DOHH2 (cell line): ENCODE results near the gene F5.

Experiments
- H3F3A ChIP-seq: fragments of 200-600 bp; sonication (generic), shearing (Covaris generic); 2 replicates; pipeline ENCODE4 v1.6.0; 2016; ENCODE audit warnings: antibody characterized with exemption, mild to moderate bottlenecking; ENCODE audit not compliant: control insufficient read depth, insufficient read depth
- H3K27ac ChIP-seq: fragments of 200-600 bp; sonication (generic); 2 replicates; pipeline ENCODE4 v1.5.1; 2014; ENCODE audit warnings: low read depth, mild to moderate bottlenecking, low read length, moderate library complexity
- H3K27me3 ChIP-seq: fragments of 200-600 bp; sonication (generic); 2 replicates; pipeline ENCODE4 v1.6.1; 2014; ENCODE audit warnings: mild to moderate bottlenecking, low read length, mixed read lengths; ENCODE audit not compliant: control insufficient read depth
- H3K36me3 ChIP-seq: fragments of 200-600 bp; sonication (generic); 2 replicates; pipeline ENCODE4 v1.6.1; 2014; ENCODE audit warnings: mild to moderate bottlenecking, low read length, moderate library complexity, mixed read lengths; ENCODE audit not compliant: control insufficient read depth
- H3K4me1 ChIP-seq: fragments of 200-600 bp; sonication (generic); 2 replicates; pipeline ENCODE4 v1.6.1; 2014; ENCODE audit warnings: mild to moderate bottlenecking, low read length, mixed read lengths; ENCODE audit not compliant: control insufficient read depth
- H3K4me2 ChIP-seq: fragments of 200-600 bp; sonication (generic); 2 replicates; pipeline ENCODE4 v1.6.0; 2014; ENCODE audit warnings: mild to moderate bottlenecking, low read length, moderate library complexity
- H3K4me3 ChIP-seq: fragments of 200-600 bp; sonication (generic); 2 replicates; pipeline ENCODE4 v1.5.1; 2014; ENCODE audit warnings: mild to moderate bottlenecking, low read length, mixed read lengths
- H3K79me2 ChIP-seq: fragments of 200-600 bp; sonication (generic); 2 replicates; pipeline ENCODE4 v1.6.1; 2014; ENCODE audit warnings: mild to moderate bottlenecking, low read length, mixed read lengths; ENCODE audit not compliant: control insufficient read depth
- H3K9me2 ChIP-seq: fragments of 200-600 bp; sonication (generic); replicated peaks from 2 replicates; pipeline ENCODE4 v1.6.1; 2014; ENCODE audit warnings: mild to moderate bottlenecking, low read length, mixed read lengths; ENCODE audit not compliant: control insufficient read depth
- H3K9me3 ChIP-seq: fragments of 200-600 bp; sonication (generic); 2 replicates; pipeline ENCODE4 v1.6.1; 2014; ENCODE audit warnings: antibody characterized with exemption, low read length, mixed read lengths; ENCODE audit not compliant: control insufficient read depth, insufficient read depth
- H4K20me1 ChIP-seq: fragments of 200-600 bp; sonication (generic); 2 replicates; pipeline ENCODE4 v1.6.0; 2014; ENCODE audit warnings: low read depth, mild to moderate bottlenecking, antibody characterized with exemption, low read length, moderate library complexity; ENCODE audit not compliant: control insufficient read depth, insufficient read depth
- EZH2phosphoT487 ChIP-seq: fragments of 200-600 bp; sonication (generic); IDR thresholded peaks from 2 replicates; pipeline ENCODE4 v1.6.1; 2017; ENCODE audit warnings: borderline replicate concordance, mild to moderate bottlenecking, antibody characterized with exemption, low read length, moderate library complexity, mixed read lengths
- TF ChIP-seq, protein P1 (sequence below): fragments of 200-600 bp; sonication (generic); IDR thresholded peaks from one replicate; pipeline ENCODE4 v1.5.1; 2014; ENCODE audit warnings: antibody characterized with exemption, mild to moderate bottlenecking, low read depth, low read length; ENCODE audit not compliant: poor library complexity, severe bottlenecking

The F5 gene

DNA sequence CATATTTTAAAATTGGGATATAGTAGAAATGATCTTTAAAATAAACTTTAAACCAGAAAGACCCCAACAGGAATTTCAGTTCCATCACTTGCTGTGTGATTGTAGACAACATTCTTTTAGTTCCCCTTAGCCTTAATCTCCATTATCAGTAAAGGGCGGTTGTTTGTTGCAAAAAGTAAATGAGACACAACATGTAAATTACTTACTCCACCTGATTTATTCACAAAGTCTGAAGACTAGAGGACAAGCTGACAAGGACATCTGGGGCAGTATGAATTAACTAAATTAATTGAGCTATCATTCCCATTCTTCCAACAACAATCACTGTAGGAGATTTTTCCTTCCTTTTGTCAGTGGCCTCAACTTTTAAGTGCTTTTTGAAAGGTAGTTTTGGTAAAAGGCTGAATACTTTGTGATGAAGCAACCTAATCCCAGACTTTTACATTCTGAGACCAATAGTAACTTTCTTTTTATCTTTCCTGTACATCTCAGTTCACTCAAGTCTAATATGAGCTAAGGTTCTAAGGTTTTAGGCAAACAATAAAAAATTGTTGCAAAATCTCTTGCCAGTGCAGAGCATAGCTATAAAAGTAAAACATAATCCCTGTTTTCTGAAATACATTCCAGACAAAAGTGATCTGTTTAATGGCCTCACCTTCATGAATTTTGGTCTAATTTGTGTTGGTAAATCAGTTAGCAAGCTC, 106.8 kb downstream of the F5 start:
- Histone ChIP-seq H4K20me1 (no peaks in the 10 kb centered on the region), H3K4me3 (no peak overlapping the region), H3K27me3 (no peaks in the 10 kb centered on the region), H3K27ac (no peak overlapping the region), H3K79me2 (peaks cover 56% of the 10 kb centered on the region), H3K36me3 (peaks cover 14% of the 10 kb centered on the region), H3K9me2 (no peaks in the 10 kb centered on the region), H3K4me1 (peaks cover 11% of the 10 kb centered on the region), H3K4me2 (no peak overlapping the region), H3K9me3 (no peaks in the 10 kb centered on the region), H3F3A (no peaks in the 10 kb centered on the region)
- no peak for TF ChIP-seq EZH2phosphoT487
- TF ChIP-seq, protein P1, sequence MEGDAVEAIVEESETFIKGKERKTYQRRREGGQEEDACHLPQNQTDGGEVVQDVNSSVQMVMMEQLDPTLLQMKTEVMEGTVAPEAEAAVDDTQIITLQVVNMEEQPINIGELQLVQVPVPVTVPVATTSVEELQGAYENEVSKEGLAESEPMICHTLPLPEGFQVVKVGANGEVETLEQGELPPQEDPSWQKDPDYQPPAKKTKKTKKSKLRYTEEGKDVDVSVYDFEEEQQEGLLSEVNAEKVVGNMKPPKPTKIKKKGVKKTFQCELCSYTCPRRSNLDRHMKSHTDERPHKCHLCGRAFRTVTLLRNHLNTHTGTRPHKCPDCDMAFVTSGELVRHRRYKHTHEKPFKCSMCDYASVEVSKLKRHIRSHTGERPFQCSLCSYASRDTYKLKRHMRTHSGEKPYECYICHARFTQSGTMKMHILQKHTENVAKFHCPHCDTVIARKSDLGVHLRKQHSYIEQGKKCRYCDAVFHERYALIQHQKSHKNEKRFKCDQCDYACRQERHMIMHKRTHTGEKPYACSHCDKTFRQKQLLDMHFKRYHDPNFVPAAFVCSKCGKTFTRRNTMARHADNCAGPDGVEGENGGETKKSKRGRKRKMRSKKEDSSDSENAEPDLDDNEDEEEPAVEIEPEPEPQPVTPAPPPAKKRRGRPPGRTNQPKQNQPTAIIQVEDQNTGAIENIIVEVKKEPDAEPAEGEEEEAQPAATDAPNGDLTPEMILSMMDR = no peak

DNA sequence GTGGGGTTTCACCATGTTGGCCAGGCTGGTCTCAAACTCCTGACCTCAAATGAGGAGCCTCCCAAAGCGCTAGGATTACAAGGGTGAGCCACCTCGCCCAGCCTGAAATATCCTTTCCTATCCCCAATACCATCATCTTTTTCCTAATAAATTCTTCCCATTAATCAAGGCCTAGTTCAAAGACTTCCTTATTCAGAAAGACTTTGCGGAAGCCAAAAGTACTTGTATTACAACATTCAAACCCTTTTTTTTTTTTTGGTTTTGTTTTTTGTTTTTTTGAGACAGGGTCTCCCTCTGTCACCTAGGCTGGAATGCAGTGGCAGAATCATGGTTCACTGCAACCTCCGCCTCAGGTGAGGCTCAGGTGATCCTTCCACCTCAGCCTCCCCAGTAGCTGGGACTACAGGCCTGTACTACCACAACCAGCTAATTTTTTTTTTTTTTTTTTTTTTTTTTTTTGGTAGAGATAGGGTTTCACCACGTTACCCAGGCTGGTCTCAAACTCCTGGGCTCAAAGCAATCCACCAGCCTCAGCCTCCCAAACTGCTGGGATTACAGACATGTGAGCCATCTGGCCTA, 108.1 kb downstream of the F5 start:
- Histone ChIP-seq H3F3A (no peaks in the 10 kb centered on the region), H3K9me2 (no peaks in the 10 kb centered on the region), H3K4me3 (no peak overlapping the region), H3K4me2 (no peak overlapping the region), H3K79me2 (peaks cover 42% of the 10 kb centered on the region), H3K27ac (no peak overlapping the region), H3K9me3 (no peaks in the 10 kb centered on the region), H4K20me1 (no peaks in the 10 kb centered on the region), H3K36me3 (peaks cover 8% of the 10 kb centered on the region), H3K27me3 (no peaks in the 10 kb centered on the region), H3K4me1 (no peaks in the 10 kb centered on the region)
- TF ChIP-seq EZH2phosphoT487 = no peak
- TF ChIP-seq, protein P1 = no peak

DNA sequence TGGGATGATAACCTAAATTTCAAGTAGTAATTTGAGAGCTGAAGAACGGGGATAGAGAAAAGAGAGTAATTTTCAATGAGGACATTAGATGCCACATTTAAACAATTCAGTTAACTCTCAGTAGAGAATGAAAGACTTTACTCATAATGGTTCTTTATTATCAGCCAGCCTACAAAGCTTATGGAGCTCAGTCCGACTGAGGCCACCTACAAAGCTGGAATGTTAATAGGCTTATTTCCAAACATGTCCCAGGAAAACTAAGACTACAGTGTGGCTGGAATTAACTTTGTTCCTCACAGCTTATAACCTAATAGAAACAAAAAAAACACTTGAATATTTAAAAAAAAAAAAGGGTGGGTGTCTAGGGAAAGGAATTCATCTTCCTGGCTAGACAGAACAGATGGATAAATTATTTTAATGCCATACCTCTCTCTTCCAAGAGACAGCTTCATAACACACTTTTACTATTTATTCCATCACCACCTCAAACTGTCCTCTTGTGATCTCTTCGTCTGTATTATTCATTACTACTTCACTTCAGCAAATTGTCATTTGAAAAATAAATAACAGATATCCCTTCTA, 110.4 kb downstream of the F5 start:
- Histone ChIP-seq H3K4me3 (no peak overlapping the region), H3F3A (no peaks in the 10 kb centered on the region), H3K79me2 (peaks cover 23% of the 10 kb centered on the region), H3K27ac (no peak overlapping the region), H3K36me3 (peaks cover 8% of the 10 kb centered on the region), H3K4me1 (no peaks in the 10 kb centered on the region), H3K9me3 (no peaks in the 10 kb centered on the region), H3K27me3 (no peaks in the 10 kb centered on the region), H3K9me2 (no peaks in the 10 kb centered on the region), H4K20me1 (no peaks in the 10 kb centered on the region), H3K4me2 (no peak overlapping the region)
- TF ChIP-seq EZH2phosphoT487 = no peak
- TF ChIP-seq, protein P1 = no peak
